ENCODE measurements around the gene SNX30.

Gene SNX30

DNA sequence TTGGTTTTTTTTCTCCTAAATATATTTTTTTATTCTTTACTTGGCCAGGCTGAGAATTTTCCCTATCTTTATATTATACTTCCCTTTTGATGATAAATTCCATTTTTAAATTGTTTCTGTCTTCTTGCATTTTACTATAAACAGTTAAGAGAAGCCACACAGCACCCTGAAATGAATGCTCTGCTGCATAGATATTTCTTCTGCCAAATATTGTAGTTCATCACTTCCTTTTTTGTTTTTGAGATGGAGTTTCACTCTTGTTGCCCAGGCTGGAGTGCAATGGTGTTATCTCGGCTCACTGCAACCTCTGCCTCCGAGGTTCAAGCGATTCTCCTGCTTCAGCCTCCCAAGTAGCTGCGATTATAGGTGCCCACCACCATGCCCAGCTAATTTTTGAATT lies 24.1 kb upstream of the SNX30 start:
- H3K9me3 ChIP-seq (ENCODE audit: control insufficient read depth, insufficient read depth, low read depth, low read length), result no peaks in the 10 kb centered on the region
- TF ChIP-seq ZNF311 (tag by site-specific recombination; IDR thresholded peaks at IDR 0.05; ENCODE audit: borderline replicate concordance), result no peak
- no peak for TF ChIP-seq ZNF488 (tag by site-specific recombination; IDR thresholded peaks at IDR 0.05)
- TF ChIP-seq KLF8 (tag by site-specific recombination; IDR thresholded peaks at IDR 0.05), result no peak
- TF ChIP-seq ZNF747 (tag by site-specific recombination; IDR thresholded peaks at IDR 0.05), result no peak
- TF ChIP-seq, protein P1, sequence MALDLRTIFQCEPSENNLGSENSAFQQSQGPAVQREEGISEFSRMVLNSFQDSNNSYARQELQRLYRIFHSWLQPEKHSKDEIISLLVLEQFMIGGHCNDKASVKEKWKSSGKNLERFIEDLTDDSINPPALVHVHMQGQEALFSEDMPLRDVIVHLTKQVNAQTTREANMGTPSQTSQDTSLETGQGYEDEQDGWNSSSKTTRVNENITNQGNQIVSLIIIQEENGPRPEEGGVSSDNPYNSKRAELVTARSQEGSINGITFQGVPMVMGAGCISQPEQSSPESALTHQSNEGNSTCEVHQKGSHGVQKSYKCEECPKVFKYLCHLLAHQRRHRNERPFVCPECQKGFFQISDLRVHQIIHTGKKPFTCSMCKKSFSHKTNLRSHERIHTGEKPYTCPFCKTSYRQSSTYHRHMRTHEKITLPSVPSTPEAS (tag by site-specific recombination; IDR thresholded peaks at IDR 0.05), result no peak
- TF ChIP-seq ZFP3 (tag by site-specific recombination; IDR thresholded peaks at IDR 0.05; ENCODE audit: low read depth), result no peak
- TF ChIP-seq TSHZ1 (tag by site-specific recombination; IDR thresholded peaks at IDR 0.05; ENCODE audit: borderline replicate concordance), result no peak
- TF ChIP-seq, protein P2, sequence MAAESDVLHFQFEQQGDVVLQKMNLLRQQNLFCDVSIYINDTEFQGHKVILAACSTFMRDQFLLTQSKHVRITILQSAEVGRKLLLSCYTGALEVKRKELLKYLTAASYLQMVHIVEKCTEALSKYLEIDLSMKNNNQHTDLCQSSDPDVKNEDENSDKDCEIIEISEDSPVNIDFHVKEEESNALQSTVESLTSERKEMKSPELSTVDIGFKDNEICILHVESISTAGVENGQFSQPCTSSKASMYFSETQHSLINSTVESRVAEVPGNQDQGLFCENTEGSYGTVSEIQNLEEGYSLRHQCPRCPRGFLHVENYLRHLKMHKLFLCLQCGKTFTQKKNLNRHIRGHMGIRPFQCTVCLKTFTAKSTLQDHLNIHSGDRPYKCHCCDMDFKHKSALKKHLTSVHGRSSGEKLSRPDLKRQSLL (tag by site-specific recombination; IDR thresholded peaks at IDR 0.05), result no peak
- TF ChIP-seq ZBTB7A (tag by site-specific recombination; IDR thresholded peaks at IDR 0.05; ENCODE audit: low read depth), result no peak
- no peak for TF ChIP-seq ZNF341 (tag by site-specific recombination; IDR thresholded peaks at IDR 0.05; ENCODE audit: low read depth)
- TF ChIP-seq ZNF23 (tag by site-specific recombination; IDR thresholded peaks at IDR 0.05; ENCODE audit: borderline replicate concordance), result no peak
- no peak for TF ChIP-seq TRIM28 (IDR thresholded peaks at IDR 0.05; ENCODE audit: borderline replicate concordance, low read length)
- TF ChIP-seq, protein P3, sequence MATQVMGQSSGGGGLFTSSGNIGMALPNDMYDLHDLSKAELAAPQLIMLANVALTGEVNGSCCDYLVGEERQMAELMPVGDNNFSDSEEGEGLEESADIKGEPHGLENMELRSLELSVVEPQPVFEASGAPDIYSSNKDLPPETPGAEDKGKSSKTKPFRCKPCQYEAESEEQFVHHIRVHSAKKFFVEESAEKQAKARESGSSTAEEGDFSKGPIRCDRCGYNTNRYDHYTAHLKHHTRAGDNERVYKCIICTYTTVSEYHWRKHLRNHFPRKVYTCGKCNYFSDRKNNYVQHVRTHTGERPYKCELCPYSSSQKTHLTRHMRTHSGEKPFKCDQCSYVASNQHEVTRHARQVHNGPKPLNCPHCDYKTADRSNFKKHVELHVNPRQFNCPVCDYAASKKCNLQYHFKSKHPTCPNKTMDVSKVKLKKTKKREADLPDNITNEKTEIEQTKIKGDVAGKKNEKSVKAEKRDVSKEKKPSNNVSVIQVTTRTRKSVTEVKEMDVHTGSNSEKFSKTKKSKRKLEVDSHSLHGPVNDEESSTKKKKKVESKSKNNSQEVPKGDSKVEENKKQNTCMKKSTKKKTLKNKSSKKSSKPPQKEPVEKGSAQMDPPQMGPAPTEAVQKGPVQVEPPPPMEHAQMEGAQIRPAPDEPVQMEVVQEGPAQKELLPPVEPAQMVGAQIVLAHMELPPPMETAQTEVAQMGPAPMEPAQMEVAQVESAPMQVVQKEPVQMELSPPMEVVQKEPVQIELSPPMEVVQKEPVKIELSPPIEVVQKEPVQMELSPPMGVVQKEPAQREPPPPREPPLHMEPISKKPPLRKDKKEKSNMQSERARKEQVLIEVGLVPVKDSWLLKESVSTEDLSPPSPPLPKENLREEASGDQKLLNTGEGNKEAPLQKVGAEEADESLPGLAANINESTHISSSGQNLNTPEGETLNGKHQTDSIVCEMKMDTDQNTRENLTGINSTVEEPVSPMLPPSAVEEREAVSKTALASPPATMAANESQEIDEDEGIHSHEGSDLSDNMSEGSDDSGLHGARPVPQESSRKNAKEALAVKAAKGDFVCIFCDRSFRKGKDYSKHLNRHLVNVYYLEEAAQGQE (tag by site-specific recombination; IDR thresholded peaks at IDR 0.05), result no peak
- no peak overlapping the region for H3K4me3 ChIP-seq (ENCODE audit: low read depth, low read length)
- H3K27ac ChIP-seq (ENCODE audit: extremely low read depth, low read depth, low read length), result no peak overlapping the region
- H3K4me1 ChIP-seq (ENCODE audit: control insufficient read depth, insufficient read depth, low read length), result no peaks in the 10 kb centered on the region
- no peaks in the 10 kb centered on the region for H3K36me3 ChIP-seq (ENCODE audit: control insufficient read depth in 2 of 2, insufficient read depth in 1 of 2, low read length in 2 of 2)
- ChIA-PET POLR2A (interaction anchor here (1.5 kb wide), 1 partner anchor 8 kb away, joined by 3 read pairs; the partner anchor contains the start of gene INIP), CTCF (no interaction called here)

- POLR2A ChIA-PET, result no interaction called here
- CTCF ChIA-PET, result interaction anchor here (0.7 to 1.4 kb wide), 2 partner anchors 91 to 166 kb away, joined by 3 to 5 read pairs; no protein-coding TSS in a partner anchor
Measured at GRCh38 chr9:112728401-112728800, 22.2 kb upstream of the SNX30 start.

More at GRCh38 chr9:112728401-112728800, 22.2 kb upstream of the SNX30 start:
- H3K36me3 ChIP-seq (ENCODE audit: control insufficient read depth in 2 of 2, insufficient read depth in 1 of 2, low read length in 2 of 2), result no peaks in the 10 kb centered on the region
- H3K4me1 ChIP-seq (ENCODE audit: control insufficient read depth, insufficient read depth, low read length), result no peaks in the 10 kb centered on the region
- H3K4me3 ChIP-seq (ENCODE audit: low read depth, low read length), result no peak overlapping the region
- H3K9me3 ChIP-seq (ENCODE audit: control insufficient read depth, insufficient read depth, low read depth, low read length), result no peaks in the 10 kb centered on the region
- TF ChIP-seq ZXDB (tag by site-specific recombination; IDR thresholded peaks at IDR 0.05) (no peak), ZNF211 (tag by site-specific recombination; IDR thresholded peaks at IDR 0.05; ENCODE audit: low read depth) (no peak), ZNF2 (tag by site-specific recombination; IDR thresholded peaks at IDR 0.05) (no peak), FEZF1 (tag by site-specific recombination; IDR thresholded peaks at IDR 0.05) (no peak), ZNF76 (tag by site-specific recombination; IDR thresholded peaks at IDR 0.05; ENCODE audit: borderline replicate concordance, low read depth) (no peak)
- no peak overlapping the region for H3K27ac ChIP-seq (ENCODE audit: extremely low read depth, low read depth, low read length)

Measured in HEK293 (cell line).